Measurements from ENCODE around the gene PPP2R2B.

DNA sequence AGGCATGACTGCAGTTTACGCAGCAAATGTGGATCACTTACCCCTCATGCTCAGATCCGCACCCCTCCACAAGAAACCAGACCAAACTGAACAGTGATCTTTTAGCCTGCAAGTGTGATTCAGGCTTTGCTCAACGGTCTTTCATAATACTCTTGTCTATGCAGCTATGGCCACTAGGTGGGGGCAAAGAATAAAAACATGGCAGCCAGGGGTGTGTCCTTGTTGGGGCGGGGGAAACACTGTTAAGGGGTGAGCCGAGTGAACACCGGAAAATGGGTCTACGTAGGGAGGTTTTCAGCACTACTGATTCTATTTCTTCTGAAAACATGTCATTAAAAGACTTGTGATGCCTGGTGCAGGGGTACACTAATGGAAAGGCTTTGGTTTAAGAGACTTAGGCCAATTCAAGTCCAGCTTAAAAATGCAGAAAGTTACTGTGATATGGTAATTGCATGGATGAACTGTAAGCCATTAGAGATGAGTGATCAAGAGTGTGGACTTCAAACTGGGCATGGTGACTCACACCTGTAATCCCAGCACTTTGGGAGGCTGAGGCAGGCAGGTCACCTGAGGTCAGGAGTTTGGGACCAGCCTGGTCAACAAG lies 312.7 kb downstream of the PPP2R2B start:
- no peak for TF ChIP-seq CREB1 (IDR thresholded peaks at IDR 0.05; ENCODE audit: low read depth)
- TF ChIP-seq, protein P1, sequence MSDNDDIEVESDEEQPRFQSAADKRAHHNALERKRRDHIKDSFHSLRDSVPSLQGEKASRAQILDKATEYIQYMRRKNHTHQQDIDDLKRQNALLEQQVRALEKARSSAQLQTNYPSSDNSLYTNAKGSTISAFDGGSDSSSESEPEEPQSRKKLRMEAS (IDR thresholded peaks at IDR 0.05) = no peak
- TF ChIP-seq, protein P2, sequence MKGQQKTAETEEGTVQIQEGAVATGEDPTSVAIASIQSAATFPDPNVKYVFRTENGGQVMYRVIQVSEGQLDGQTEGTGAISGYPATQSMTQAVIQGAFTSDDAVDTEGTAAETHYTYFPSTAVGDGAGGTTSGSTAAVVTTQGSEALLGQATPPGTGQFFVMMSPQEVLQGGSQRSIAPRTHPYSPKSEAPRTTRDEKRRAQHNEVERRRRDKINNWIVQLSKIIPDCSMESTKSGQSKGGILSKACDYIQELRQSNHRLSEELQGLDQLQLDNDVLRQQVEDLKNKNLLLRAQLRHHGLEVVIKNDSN (IDR thresholded peaks at IDR 0.05) = no peak
- peak; percentile 54 for TF ChIP-seq RAD21 (IDR thresholded peaks at IDR 0.05; ENCODE audit: low read depth)
